GM12878 (cell line): ENCODE measurements around the gene SLC22A23. TPM values are rescaled to one million over a fixed set of nuclear protein-coding genes. Genes with fewer than 3 reads are reported as not detected.

Experiments
- ATAC-seq: fragments of 200-7000 bp; cut with Tn5 transposase; 3 replicates; pipeline ENCODE4 v1.9.1; 2020; ENCODE audit warnings: mild to moderate bottlenecking, moderate library complexity
- BruUV-seq: library from RNA; stranded (reverse); fragments of 400-500 nt; replicated peaks from 2 replicates; lab custom pipeline; 2021; lab: Mats Ljungman, UMichigan
- CTCF ChIA-PET: fragments of 300-600 bp; sonication (Branson Sonifier 250); formaldehyde crosslinking; extraction: SDS; loops from one replicate; lab custom pipeline; 2021; ENCODE audit warnings: inconsistent platforms; lab: Yijun Ruan, JAX
- POLR2A ChIA-PET: fragments of 350-600 bp; formaldehyde crosslinking; extraction: SDS; loops from one replicate; lab custom pipeline; 2021; ENCODE audit warnings: inconsistent platforms; lab: Charles Lee
- RAD21 ChIA-PET: fragments of 300-600 bp; sonication (Branson Sonifier 250); formaldehyde crosslinking; loops from one replicate; lab custom pipeline; 2023; ENCODE audit warnings: antibody characterized with exemption; ENCODE audit not compliant: unreplicated experiment; lab: Charles Lee
- SMC1A ChIA-PET: fragments of 300-600 bp; sonication (Branson Sonifier 250); formaldehyde crosslinking; loops from one replicate; lab custom pipeline; 2023; ENCODE audit not compliant: unreplicated experiment, uncharacterized antibody; lab: Charles Lee
- DNase-seq: peaks from one replicate; pipeline ENCODE4 v3.0.0-alpha.2; 2011; ENCODE audit warnings: low read depth, low spot score
- FAIRE-seq: peaks from 3 replicates; lab custom pipeline; 2011; peaks lifted over from hg19 to GRCh38; lab: Jason Lieb, UNC
- H2AFZ ChIP-seq: 2 replicates; pipeline ENCODE4 v1.6.0; 2011; ENCODE audit warnings: low read depth, low read length, control low read depth; ENCODE audit not compliant: control insufficient read depth
- H3K27ac ChIP-seq: 2 replicates; pipeline ENCODE4 v1.5.1; 2011; ENCODE audit warnings: control low read depth; ENCODE audit not compliant: control insufficient read depth, insufficient read depth
- H3K27me3 ChIP-seq, 2 experiments: replicated peaks in 1 of 2; 2 replicates each; pipeline versions ENCODE4 v1.6.0 to v1.6.1; 2011; ENCODE audit warnings: low read length in 1 of 2; ENCODE audit not compliant: control insufficient read depth in 2 of 2, insufficient read depth in 2 of 2
- H3K36me3 ChIP-seq, 2 experiments: 2 replicates each; pipeline ENCODE4 v1.5.1; 2011; ENCODE audit warnings: low read length in 1 of 2; ENCODE audit not compliant: control insufficient read depth in 2 of 2, insufficient read depth in 2 of 2
- H3K4me1 ChIP-seq: 2 replicates; pipeline ENCODE4 v1.6.1; 2011; ENCODE audit warnings: mild to moderate bottlenecking, low read length, moderate library complexity, mixed read lengths; ENCODE audit not compliant: control insufficient read depth, insufficient read depth
- H3K4me2 ChIP-seq: 2 replicates; pipeline ENCODE4 v1.6.0; 2011; ENCODE audit warnings: control low read depth; ENCODE audit not compliant: control insufficient read depth, insufficient read depth
- H3K4me3 ChIP-seq: fragments of 200-600 bp; sonication (generic); 2 replicates; pipeline ENCODE4 v1.5.1; 2016
- H3K79me2 ChIP-seq: 2 replicates; pipeline ENCODE4 v1.6.0; 2011; ENCODE audit warnings: low read length; ENCODE audit not compliant: control insufficient read depth, insufficient read depth
- H3K9ac ChIP-seq: 2 replicates; pipeline ENCODE4 v1.8.0; 2011; ENCODE audit warnings: low read length, control low read depth, mixed read lengths; ENCODE audit not compliant: control insufficient read depth, insufficient read depth
- H3K9me3 ChIP-seq: replicated peaks from 3 replicates; pipeline ENCODE4 v1.5.1; 2011; ENCODE audit warnings: mild to moderate bottlenecking, low read length; ENCODE audit not compliant: control insufficient read depth, insufficient read depth
- H4K20me1 ChIP-seq: 2 replicates; pipeline ENCODE4 v1.6.0; 2011; ENCODE audit not compliant: control insufficient read depth, insufficient read depth
- BACH1 ChIP-seq: fragments of 450-650 bp; IDR thresholded peaks from 2 replicates; pipeline ENCODE4 v1.6.1; 2017; ENCODE audit warnings: mild to moderate bottlenecking, borderline replicate concordance
- BCL11A ChIP-seq: IDR thresholded peaks from 2 replicates; pipeline ENCODE4 v1.6.1; 2011; ENCODE audit warnings: low read depth, low read length
- BMI1 ChIP-seq: fragments of 450-650 bp; IDR thresholded peaks from 2 replicates; pipeline ENCODE4 v1.6.1; 2016; ENCODE audit warnings: mild to moderate bottlenecking, moderate library complexity, borderline replicate concordance
- FOXK2 ChIP-seq: fragments of 450-650 bp; IDR thresholded peaks from 2 replicates; pipeline ENCODE4 v1.6.1; 2017; ENCODE audit warnings: mild to moderate bottlenecking, moderate library complexity
- GABPA ChIP-seq: IDR thresholded peaks from 2 replicates; pipeline ENCODE4 v1.6.1; 2014; ENCODE audit warnings: antibody characterized with exemption, low read depth, mild to moderate bottlenecking, inconsistent platforms
- MTA3 ChIP-seq: IDR thresholded peaks from 2 replicates; pipeline ENCODE4 v1.6.1; 2012; ENCODE audit warnings: low read length, inconsistent platforms, borderline replicate concordance
- NFYA ChIP-seq: IDR thresholded peaks from 2 replicates; pipeline ENCODE4 v1.6.1; 2011; ENCODE audit warnings: low read depth, mild to moderate bottlenecking, low read length, improper control_type of control experiment, borderline replicate concordance
- NRF1 ChIP-seq: conservative IDR thresholded peaks from 2 replicates; pipeline ENCODE4 v1.6.1; 2011; ENCODE audit warnings: mild to moderate bottlenecking, low read depth, low read length, improper control_type of control experiment
- PAX8 ChIP-seq: fragments of 450-650 bp; IDR thresholded peaks from 2 replicates; pipeline ENCODE4 v1.6.1; 2017; ENCODE audit warnings: mild to moderate bottlenecking, moderate library complexity
- RBBP5 ChIP-seq: fragments of 200-600 bp; sonication (generic); conservative IDR thresholded peaks from 2 replicates; pipeline ENCODE4 v1.6.1; 2016
- RELA ChIP-seq: fragments of 450-650 bp; IDR thresholded peaks from 2 replicates; pipeline ENCODE4 v1.8.0; 2014; ENCODE audit warnings: borderline replicate concordance; ENCODE audit not compliant: partially characterized antibody
- TARDBP ChIP-seq: IDR thresholded peaks from 2 replicates; pipeline ENCODE4 v1.6.1; 2016; ENCODE audit warnings: borderline replicate concordance
- TCF12 ChIP-seq: IDR thresholded peaks from 2 replicates; pipeline ENCODE4 v1.6.1; 2011; ENCODE audit warnings: low read depth, mild to moderate bottlenecking, low read length
- ZNF217 ChIP-seq: fragments of 450-650 bp; IDR thresholded peaks from 2 replicates; pipeline ENCODE4 v1.6.1; 2017; ENCODE audit warnings: antibody characterized with exemption, mild to moderate bottlenecking
- WGBS: methylation state at CpG from one replicate; pipeline ENCODE4 v1.1.6; 2016; ENCODE audit warnings: low lambda C conversion rate; ENCODE audit not compliant: insufficient replicate concordance, insufficient coverage; ENCODE audit errors: missing lambda C conversion rate; 5-methylcytosine and 5-hydroxymethylcytosine counted together
- in situ Hi-C: fragments of 300-500 bp; cut with MboI; formaldehyde crosslinking; loops from 9 replicates; pipeline ENCODE4 v1.14.3; 2018; ENCODE audit warnings: mixed read lengths
- intact Hi-C: fragments of 100-400 bp; cut with micrococcal nuclease; formaldehyde crosslinking; loops from one replicate; pipeline ENCODE4 v1.14.2; 2022; ENCODE audit not compliant: unreplicated experiment
- polyA plus RNA-seq, 11 experiments: library from polyadenylated mRNA; depleted of rRNA in 4 of 11; unstranded in 6 of 11; stranded (reverse) in 5 of 11; fragments of >200 nt; fragmentation: Nextera tagmentation in 4 of 11; fragmentation: Illumina TruSeq in 1 of 11; extraction: Ambion mirVana in 4 of 11; extraction: Trizol in 1 of 11; gene quantifications; 1 replicate in 1 of 11; 2 replicates in 10 of 11; pipeline versions ENCODE4 v1.2.1 to v1.2.3, GENCODE V29; 2011 to 2016; ENCODE audit warnings: inconsistent platforms in 2 of 11, missing spikeins in 2 of 11, low read depth in 1 of 11
- total RNA-seq, 4 experiments: library from RNA; depleted of rRNA in 3 of 4; stranded (reverse); fragments of >200 nt in 3 of 4; fragmentation: Illumina TruSeq in 1 of 4; extraction: Trizol in 1 of 4; gene quantifications; 2 replicates each; pipeline versions ENCODE4 v1.2.1 to v1.2.3, GENCODE V29; 2013 to 2021
- TF ChIP-seq, protein P1 (sequence below): fragments of 150-350 bp; IDR thresholded peaks from 2 replicates; pipeline ENCODE4 v1.6.1; 2016; ENCODE audit warnings: low read depth, low read length
- TF ChIP-seq, protein P2 (sequence below): fragments of 450-650 bp; IDR thresholded peaks from 2 replicates; pipeline ENCODE4 v1.6.1; 2017; ENCODE audit warnings: mild to moderate bottlenecking
- TF ChIP-seq, protein P3 (sequence below): IDR thresholded peaks from 2 replicates; pipeline ENCODE4 v1.6.1; 2011; ENCODE audit warnings: borderline replicate concordance, low read depth, mild to moderate bottlenecking, moderate library complexity, low read length; ENCODE audit not compliant: insufficient read depth, poor library complexity, severe bottlenecking

SLC22A23 gene
- total and polyA plus RNA-seq, 10 of the 15 experiments (the other 5 are each of a cell fraction or from before 2014, with no cell fraction given), result 0.20 to 2.4 (median 0.74) TPM

DNA sequence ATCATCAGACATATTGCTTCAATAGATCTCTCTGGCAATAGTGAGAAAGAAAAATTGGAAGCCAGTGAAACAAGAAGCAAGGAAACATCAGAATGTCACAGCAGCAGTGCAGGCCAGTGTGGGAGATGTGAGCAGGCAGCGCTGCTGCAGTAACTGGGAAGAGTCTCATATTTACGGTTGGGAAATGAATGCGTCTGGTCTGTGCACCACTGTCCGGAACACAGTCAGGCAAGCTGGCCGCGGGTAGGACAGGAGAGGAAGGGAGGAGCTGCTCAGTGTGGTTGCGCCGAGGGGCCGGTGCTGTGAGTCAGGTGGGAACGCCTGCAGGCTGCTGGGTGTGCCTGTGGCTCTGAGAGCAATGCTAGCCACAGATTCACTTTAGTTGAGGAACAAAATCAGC is 204.5 kb downstream of the SLC22A23 start:
- Histone ChIP-seq H3K27ac (no peak overlapping the region), H2AFZ (no peak overlapping the region), H4K20me1 (no peaks in the 10 kb centered on the region), H3K4me3 (no peak overlapping the region), H3K9ac (no peak overlapping the region), H3K4me1 (no peaks in the 10 kb centered on the region), H3K4me2 (no peak overlapping the region), H3K9me3 (no peaks in the 10 kb centered on the region), H3K79me2 (no peaks in the 10 kb centered on the region), H3K36me3 (no peaks in the 10 kb centered on the region), H3K27me3 (peaks cover 0 to 6% of the 10 kb centered on the region in 2 experiments; a peak in 3 of 4 replicates)
- ChIA-PET CTCF (interaction anchor here (1.1 to 3.6 kb wide), 16 partner anchors 9 to 483 kb away, joined by 3 to 61 read pairs (median 12); no protein-coding TSS in a partner anchor), RAD21 (interaction anchor here (0.8 to 2.6 kb wide), 5 partner anchors 40 to 189 kb away, joined by 3 to 17 read pairs (median 7); no protein-coding TSS in a partner anchor), SMC1A (interaction anchor here (1.3 to 3.8 kb wide), 5 partner anchors 13 to 480 kb away, joined by 4 to 32 read pairs (median 6); no protein-coding TSS in a partner anchor), POLR2A (no interaction called here)
- intact Hi-C loops, result loop anchor here (5.0 kb wide), 1 partner anchor 255 kb away; the partner anchor contains the start of gene NQO2
- BruUV-seq, result no TSS peak
- no peak for ATAC-seq
- in situ Hi-C loops, result loop anchor here (5.0 kb wide), 1 partner anchor 125 kb away; no protein-coding TSS in a partner anchor
- 84% methylated on average over 10 of the region's 10 CpGs for WGBS
- TF ChIP-seq NFYA, result no peak
- no peak for TF ChIP-seq MTA3
- TF ChIP-seq ZNF217, result no peak
- TF ChIP-seq RELA, result no peak
- TF ChIP-seq, protein P1, sequence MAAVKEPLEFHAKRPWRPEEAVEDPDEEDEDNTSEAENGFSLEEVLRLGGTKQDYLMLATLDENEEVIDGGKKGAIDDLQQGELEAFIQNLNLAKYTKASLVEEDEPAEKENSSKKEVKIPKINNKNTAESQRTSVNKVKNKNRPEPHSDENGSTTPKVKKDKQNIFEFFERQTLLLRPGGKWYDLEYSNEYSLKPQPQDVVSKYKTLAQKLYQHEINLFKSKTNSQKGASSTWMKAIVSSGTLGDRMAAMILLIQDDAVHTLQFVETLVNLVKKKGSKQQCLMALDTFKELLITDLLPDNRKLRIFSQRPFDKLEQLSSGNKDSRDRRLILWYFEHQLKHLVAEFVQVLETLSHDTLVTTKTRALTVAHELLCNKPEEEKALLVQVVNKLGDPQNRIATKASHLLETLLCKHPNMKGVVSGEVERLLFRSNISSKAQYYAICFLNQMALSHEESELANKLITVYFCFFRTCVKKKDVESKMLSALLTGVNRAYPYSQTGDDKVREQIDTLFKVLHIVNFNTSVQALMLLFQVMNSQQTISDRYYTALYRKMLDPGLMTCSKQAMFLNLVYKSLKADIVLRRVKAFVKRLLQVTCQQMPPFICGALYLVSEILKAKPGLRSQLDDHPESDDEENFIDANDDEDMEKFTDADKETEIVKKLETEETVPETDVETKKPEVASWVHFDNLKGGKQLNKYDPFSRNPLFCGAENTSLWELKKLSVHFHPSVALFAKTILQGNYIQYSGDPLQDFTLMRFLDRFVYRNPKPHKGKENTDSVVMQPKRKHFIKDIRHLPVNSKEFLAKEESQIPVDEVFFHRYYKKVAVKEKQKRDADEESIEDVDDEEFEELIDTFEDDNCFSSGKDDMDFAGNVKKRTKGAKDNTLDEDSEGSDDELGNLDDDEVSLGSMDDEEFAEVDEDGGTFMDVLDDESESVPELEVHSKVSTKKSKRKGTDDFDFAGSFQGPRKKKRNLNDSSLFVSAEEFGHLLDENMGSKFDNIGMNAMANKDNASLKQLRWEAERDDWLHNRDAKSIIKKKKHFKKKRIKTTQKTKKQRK, result no peak
- no peak for TF ChIP-seq BCL11A
- TF ChIP-seq TCF12, result no peak
- TF ChIP-seq, protein P2, sequence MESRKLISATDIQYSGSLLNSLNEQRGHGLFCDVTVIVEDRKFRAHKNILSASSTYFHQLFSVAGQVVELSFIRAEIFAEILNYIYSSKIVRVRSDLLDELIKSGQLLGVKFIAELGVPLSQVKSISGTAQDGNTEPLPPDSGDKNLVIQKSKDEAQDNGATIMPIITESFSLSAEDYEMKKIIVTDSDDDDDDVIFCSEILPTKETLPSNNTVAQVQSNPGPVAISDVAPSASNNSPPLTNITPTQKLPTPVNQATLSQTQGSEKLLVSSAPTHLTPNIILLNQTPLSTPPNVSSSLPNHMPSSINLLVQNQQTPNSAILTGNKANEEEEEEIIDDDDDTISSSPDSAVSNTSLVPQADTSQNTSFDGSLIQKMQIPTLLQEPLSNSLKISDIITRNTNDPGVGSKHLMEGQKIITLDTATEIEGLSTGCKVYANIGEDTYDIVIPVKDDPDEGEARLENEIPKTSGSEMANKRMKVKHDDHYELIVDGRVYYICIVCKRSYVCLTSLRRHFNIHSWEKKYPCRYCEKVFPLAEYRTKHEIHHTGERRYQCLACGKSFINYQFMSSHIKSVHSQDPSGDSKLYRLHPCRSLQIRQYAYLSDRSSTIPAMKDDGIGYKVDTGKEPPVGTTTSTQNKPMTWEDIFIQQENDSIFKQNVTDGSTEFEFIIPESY, result no peak
- TF ChIP-seq NRF1, result no peak
- no peak for TF ChIP-seq GABPA
- TF ChIP-seq BACH1, result no peak
- TF ChIP-seq TARDBP, result no peak
- TF ChIP-seq RBBP5, result no peak
- TF ChIP-seq BMI1, result no peak
- TF ChIP-seq, protein P3, sequence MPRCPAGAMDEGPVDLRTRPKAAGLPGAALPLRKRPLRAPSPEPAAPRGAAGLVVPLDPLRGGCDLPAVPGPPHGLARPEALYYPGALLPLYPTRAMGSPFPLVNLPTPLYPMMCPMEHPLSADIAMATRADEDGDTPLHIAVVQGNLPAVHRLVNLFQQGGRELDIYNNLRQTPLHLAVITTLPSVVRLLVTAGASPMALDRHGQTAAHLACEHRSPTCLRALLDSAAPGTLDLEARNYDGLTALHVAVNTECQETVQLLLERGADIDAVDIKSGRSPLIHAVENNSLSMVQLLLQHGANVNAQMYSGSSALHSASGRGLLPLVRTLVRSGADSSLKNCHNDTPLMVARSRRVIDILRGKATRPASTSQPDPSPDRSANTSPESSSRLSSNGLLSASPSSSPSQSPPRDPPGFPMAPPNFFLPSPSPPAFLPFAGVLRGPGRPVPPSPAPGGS, result no peak
- no peak for TF ChIP-seq FOXK2
- no peak for TF ChIP-seq PAX8
- DNase-seq, result no peak
- FAIRE-seq, result no peak
